ENCODE data around the gene PARP1. TPM values are rescaled to one million over a fixed set of nuclear protein-coding genes. Genes with fewer than 3 reads are reported as not detected.

The PARP1 gene
- total RNA-seq, 1 experiment from 2014 or later, result 127 TPM

- ChIA-PET POLR2A (no interaction called here), CTCF (no interaction called here)
- in situ Hi-C loops (cut with HindIII; ENCODE audit: low pct_unique_long_range_greater_than_20kb, low sequenced_read_pairs) (no loop called here), intact Hi-C loops (cut with micrococcal nuclease; ENCODE audit: unreplicated experiment) (no loop called here)
- DNase-seq (ENCODE audit: low read depth, low spot score), result no peak
- Histone ChIP-seq H3K4me1 (ENCODE audit: control insufficient read depth, insufficient read depth, low read length) (peaks cover 14% of the 10 kb centered on the region), H3K27ac (ENCODE audit: low read length) (no peak overlapping the region), H3K36me3 (ENCODE audit: control insufficient read depth, insufficient read depth, low read length) (no peaks in the 10 kb centered on the region), H3K9me3 (ENCODE audit: control insufficient read depth, insufficient read depth, low read depth, low read length) (no peaks in the 10 kb centered on the region), H3K4me3 (ENCODE audit: low read depth in 2 of 2, low read length in 2 of 2) (no peak overlapping the region), H3K27me3 (ENCODE audit: control insufficient read depth, insufficient read depth, low read length) (no peaks in the 10 kb centered on the region)
- no TSS peak for BruUV-seq (replicated peaks)
- TF ChIP-seq POLR2AphosphoS5 (IDR thresholded peaks at IDR 0.05; ENCODE audit: low read depth, low read length) (no peak), CTCF (IDR thresholded peaks at IDR 0.05) (no peak), TCF7L2 (IDR thresholded peaks at IDR 0.05; ENCODE audit: low read depth, low read length) (no peak)
- TF ChIP-seq, protein P1, sequence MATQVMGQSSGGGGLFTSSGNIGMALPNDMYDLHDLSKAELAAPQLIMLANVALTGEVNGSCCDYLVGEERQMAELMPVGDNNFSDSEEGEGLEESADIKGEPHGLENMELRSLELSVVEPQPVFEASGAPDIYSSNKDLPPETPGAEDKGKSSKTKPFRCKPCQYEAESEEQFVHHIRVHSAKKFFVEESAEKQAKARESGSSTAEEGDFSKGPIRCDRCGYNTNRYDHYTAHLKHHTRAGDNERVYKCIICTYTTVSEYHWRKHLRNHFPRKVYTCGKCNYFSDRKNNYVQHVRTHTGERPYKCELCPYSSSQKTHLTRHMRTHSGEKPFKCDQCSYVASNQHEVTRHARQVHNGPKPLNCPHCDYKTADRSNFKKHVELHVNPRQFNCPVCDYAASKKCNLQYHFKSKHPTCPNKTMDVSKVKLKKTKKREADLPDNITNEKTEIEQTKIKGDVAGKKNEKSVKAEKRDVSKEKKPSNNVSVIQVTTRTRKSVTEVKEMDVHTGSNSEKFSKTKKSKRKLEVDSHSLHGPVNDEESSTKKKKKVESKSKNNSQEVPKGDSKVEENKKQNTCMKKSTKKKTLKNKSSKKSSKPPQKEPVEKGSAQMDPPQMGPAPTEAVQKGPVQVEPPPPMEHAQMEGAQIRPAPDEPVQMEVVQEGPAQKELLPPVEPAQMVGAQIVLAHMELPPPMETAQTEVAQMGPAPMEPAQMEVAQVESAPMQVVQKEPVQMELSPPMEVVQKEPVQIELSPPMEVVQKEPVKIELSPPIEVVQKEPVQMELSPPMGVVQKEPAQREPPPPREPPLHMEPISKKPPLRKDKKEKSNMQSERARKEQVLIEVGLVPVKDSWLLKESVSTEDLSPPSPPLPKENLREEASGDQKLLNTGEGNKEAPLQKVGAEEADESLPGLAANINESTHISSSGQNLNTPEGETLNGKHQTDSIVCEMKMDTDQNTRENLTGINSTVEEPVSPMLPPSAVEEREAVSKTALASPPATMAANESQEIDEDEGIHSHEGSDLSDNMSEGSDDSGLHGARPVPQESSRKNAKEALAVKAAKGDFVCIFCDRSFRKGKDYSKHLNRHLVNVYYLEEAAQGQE (IDR thresholded peaks at IDR 0.05; ENCODE audit: insufficient read depth in 1 of 2, low read depth in 2 of 2, low read length in 1 of 2), result no peak
- no peak for ATAC-seq
These were observed 1.5 kb upstream of the PARP1 start for GRCh38 chr1:226409392-226409791.

DNA sequence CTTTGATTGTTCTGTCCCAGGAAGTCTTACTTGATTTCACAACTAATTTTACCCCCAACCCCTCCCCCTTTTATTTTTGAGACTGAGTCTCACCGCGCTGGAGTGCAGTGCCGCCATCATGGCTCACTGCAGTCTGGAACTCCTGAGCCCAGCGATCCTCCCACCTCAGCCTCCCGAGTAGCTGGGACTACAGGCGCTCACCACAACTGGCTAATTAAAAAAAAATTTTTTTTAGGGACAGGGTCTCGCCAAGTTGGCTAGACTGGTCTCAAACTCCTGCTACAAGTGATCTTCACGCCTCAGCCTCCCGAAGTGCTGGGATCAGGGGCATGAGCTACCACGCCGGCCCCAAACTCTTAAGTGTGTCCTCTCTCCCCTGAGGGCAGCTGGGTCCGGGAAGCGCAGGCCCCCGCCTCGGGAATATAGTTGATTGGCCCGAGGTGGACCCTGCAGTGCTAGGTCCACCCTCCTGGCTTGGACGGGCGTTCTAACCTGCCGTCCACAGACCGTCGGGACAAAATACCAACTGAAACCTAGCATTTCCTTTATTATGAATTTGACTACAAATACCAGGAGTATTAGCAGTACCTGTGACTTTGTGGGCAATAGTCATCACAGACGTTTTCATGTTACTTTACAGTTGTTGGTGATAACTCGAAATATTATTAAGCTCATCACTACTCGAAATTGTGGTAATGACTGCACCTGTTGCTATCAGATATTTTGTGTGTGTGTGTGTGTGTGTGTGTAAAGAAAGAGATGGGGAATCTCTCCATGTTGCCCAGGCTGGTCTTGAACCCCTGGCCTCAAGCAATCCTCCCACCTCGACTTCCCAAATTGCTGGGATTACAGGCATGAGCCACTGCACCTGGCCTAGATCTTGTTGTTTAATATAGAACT lies 642 bp upstream of the PARP1 start:
- TF ChIP-seq TCF7L2 (IDR thresholded peaks at IDR 0.05; ENCODE audit: low read depth, low read length) (no peak), SIN3A (IDR thresholded peaks at IDR 0.05; ENCODE audit: borderline replicate concordance, insufficient read depth, low read depth, low read length) (no peak), CTCF (IDR thresholded peaks at IDR 0.05) (peak; percentile 33), POLR2AphosphoS5 (IDR thresholded peaks at IDR 0.05; ENCODE audit: low read depth, low read length) (peak; percentile 37; the same call in 1 of the 2 replicates)
- DNase-seq (ENCODE audit: low read depth, low spot score), result no peak
- BruUV-seq (replicated peaks), result no TSS peak
- POLR2A ChIA-PET, result interaction anchor here (0.6 to 1.1 kb wide), 2 partner anchors 172 to 1763 kb away, joined by 7 to 19 read pairs; no protein-coding TSS in a partner anchor
- ATAC-seq, result peak; percentile 2; the same call in 1 of the 2 replicates
- Histone ChIP-seq H3K27ac (ENCODE audit: low read length) (peak overlapping the region; percentile 64; the same call in 1 of the 2 replicates), H3K27me3 (ENCODE audit: control insufficient read depth, insufficient read depth, low read length) (no peaks in the 10 kb centered on the region), H3K4me3 (ENCODE audit: low read depth in 2 of 2, low read length in 2 of 2) (peak overlapping the region; percentile 76 to 94), H3K36me3 (ENCODE audit: control insufficient read depth, insufficient read depth, low read length) (no peaks in the 10 kb centered on the region), H3K9me3 (ENCODE audit: control insufficient read depth, insufficient read depth, low read depth, low read length) (no peaks in the 10 kb centered on the region), H3K4me1 (ENCODE audit: control insufficient read depth, insufficient read depth, low read length) (peaks cover 23% of the 10 kb centered on the region)
- intact Hi-C loops (cut with micrococcal nuclease; ENCODE audit: unreplicated experiment) (no loop called here), in situ Hi-C loops (cut with HindIII; ENCODE audit: low pct_unique_long_range_greater_than_20kb, low sequenced_read_pairs) (no loop called here)
- CTCF ChIA-PET, result interaction anchor here (0.6 to 1.0 kb wide), 4 partner anchors 10 to 196 kb away, joined by 3 to 10 read pairs (median 6); no protein-coding TSS in a partner anchor
